Ishikawa (cell line): Measurements from ENCODE around the gene DGCR8.

Source experiments
- CEBPB ChIP-seq: IDR thresholded peaks from 2 replicates; pipeline ENCODE4 v1.6.1; 2012
- CREB1 ChIP-seq: IDR thresholded peaks from 2 replicates; pipeline ENCODE4 v1.6.1; 2012; ENCODE audit warnings: low read depth
- EGR1 ChIP-seq: IDR thresholded peaks from 2 replicates; pipeline ENCODE4 v1.6.1; 2012
- EP300 ChIP-seq: IDR thresholded peaks from 2 replicates; pipeline ENCODE4 v1.6.1; 2012; ENCODE audit warnings: borderline replicate concordance
- FOXM1 ChIP-seq: IDR thresholded peaks from 2 replicates; pipeline ENCODE4 v1.6.1; 2012; ENCODE audit warnings: low read depth, borderline replicate concordance
- MAX ChIP-seq: IDR thresholded peaks from 2 replicates; pipeline ENCODE4 v1.6.1; 2012
- NFIC ChIP-seq: IDR thresholded peaks from 2 replicates; pipeline ENCODE4 v1.6.1; 2012
- RAD21 ChIP-seq: IDR thresholded peaks from 2 replicates; pipeline ENCODE4 v1.6.1; 2012; ENCODE audit warnings: low read depth
- REST ChIP-seq: IDR thresholded peaks from 2 replicates; pipeline ENCODE4 v1.6.1; 2012; ENCODE audit warnings: low read depth, mild to moderate bottlenecking
- TAF1 ChIP-seq: IDR thresholded peaks from 2 replicates; pipeline ENCODE4 v1.6.1; 2012; ENCODE audit warnings: low read depth, mild to moderate bottlenecking
- TEAD4 ChIP-seq: IDR thresholded peaks from 2 replicates; pipeline ENCODE4 v1.6.1; 2012
- YY1 ChIP-seq: IDR thresholded peaks from 2 replicates; pipeline ENCODE4 v1.6.1; 2012; ENCODE audit warnings: low read depth
- ZBTB7A ChIP-seq: IDR thresholded peaks from 2 replicates; pipeline ENCODE4 v1.6.1; 2012; ENCODE audit warnings: low read depth
- TF ChIP-seq, protein P1 (sequence below): IDR thresholded peaks from 2 replicates; pipeline ENCODE4 v1.6.1; 2012

- no peak for TF ChIP-seq CEBPB
- no peak for TF ChIP-seq FOXM1
- no peak for TF ChIP-seq MAX
- no peak for TF ChIP-seq TEAD4
- no peak for TF ChIP-seq REST
- no peak for TF ChIP-seq YY1
- no peak for TF ChIP-seq EP300
- no peak for TF ChIP-seq TAF1
- TF ChIP-seq NFIC: no peak
- no peak for TF ChIP-seq CREB1
- TF ChIP-seq ZBTB7A: no peak
- no peak for TF ChIP-seq RAD21
- TF ChIP-seq, protein P1, sequence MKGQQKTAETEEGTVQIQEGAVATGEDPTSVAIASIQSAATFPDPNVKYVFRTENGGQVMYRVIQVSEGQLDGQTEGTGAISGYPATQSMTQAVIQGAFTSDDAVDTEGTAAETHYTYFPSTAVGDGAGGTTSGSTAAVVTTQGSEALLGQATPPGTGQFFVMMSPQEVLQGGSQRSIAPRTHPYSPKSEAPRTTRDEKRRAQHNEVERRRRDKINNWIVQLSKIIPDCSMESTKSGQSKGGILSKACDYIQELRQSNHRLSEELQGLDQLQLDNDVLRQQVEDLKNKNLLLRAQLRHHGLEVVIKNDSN: no peak
- no peak for TF ChIP-seq EGR1
Measured at GRCh38 chr22:20066617-20067383, 13.2 kb upstream of the DGCR8 start.
